ENCODE results near the gene RHOC. TPM values are rescaled to one million over a fixed set of nuclear protein-coding genes. Genes with fewer than 3 reads are reported as not detected.
A peak's percentile ranks its signal among the peaks of the same experiment; 100 is the strongest.

RHOC gene
- total RNA-seq, 1 donor: 379 TPM

GRCh38 chr1:112707221-112708001, 484 bp upstream of the RHOC start:
- peak; percentile 91 for TF ChIP-seq CTCF (IDR thresholded peaks at IDR 0.05; ENCODE audit: insufficient read depth, low read depth, low read length)
- H3K4me3 ChIP-seq (ENCODE audit: low read depth, low read length): peak overlapping the region; percentile 89
- DNase-seq (ENCODE audit: low read depth): peak; percentile 91

GRCh38 chr1:112704934-112705627, 1.8 kb downstream of the RHOC start:
- no peak for TF ChIP-seq CTCF (IDR thresholded peaks at IDR 0.05; ENCODE audit: insufficient read depth, low read depth, low read length)
- H3K4me3 ChIP-seq (ENCODE audit: low read depth, low read length): peak overlapping the region; percentile 89
- peak; percentile 97 for DNase-seq (ENCODE audit: low read depth)

GRCh38 chr1:112704391-112704933, 2.5 kb downstream of the RHOC start:
- DNase-seq (ENCODE audit: low read depth): no peak

GRCh38 chr1:112703706-112704105, 3.2 kb downstream of the RHOC start:
- H3K4me3 ChIP-seq (ENCODE audit: low read depth, low read length): no peak overlapping the region
- no peak for TF ChIP-seq CTCF (IDR thresholded peaks at IDR 0.05; ENCODE audit: insufficient read depth, low read depth, low read length)
- no peak for DNase-seq (ENCODE audit: low read depth)

More at GRCh38 chr1:112704391-112704933, 2.5 kb downstream of the RHOC start:
- TF ChIP-seq CTCF (IDR thresholded peaks at IDR 0.05; ENCODE audit: insufficient read depth, low read depth, low read length): no peak
- peak overlapping the region; percentile 89 for H3K4me3 ChIP-seq (ENCODE audit: low read depth, low read length)

- TF ChIP-seq CTCF (IDR thresholded peaks at IDR 0.05; ENCODE audit: insufficient read depth, low read depth, low read length): no peak
- no peak for DNase-seq (ENCODE audit: low read depth)
- no peak overlapping the region for H3K4me3 ChIP-seq (ENCODE audit: low read depth, low read length)
These were observed 4.3 kb downstream of the RHOC start for GRCh38 chr1:112702420-112703261.

- no peak overlapping the region for H3K4me3 ChIP-seq (ENCODE audit: low read depth, low read length)
- DNase-seq (ENCODE audit: low read depth): peak; percentile 5
- no peak for TF ChIP-seq CTCF (IDR thresholded peaks at IDR 0.05; ENCODE audit: insufficient read depth, low read depth, low read length)
These were observed 4.9 kb downstream of the RHOC start for GRCh38 chr1:112702067-112702395.
